SK-N-SH (cell line): Measurements from ENCODE around the gene ADCY7. TPM values are rescaled to one million over a fixed set of nuclear protein-coding genes. Genes with fewer than 3 reads are reported as not detected.

Experiments
- CTCF ChIA-PET: fragments of 300-600, 350-600 bp; formaldehyde crosslinking; extraction: SDS; loops from one replicate; lab custom pipeline; 2021; lab: Yijun Ruan, JAX
- POLR2A ChIA-PET: fragments of 350-600 bp; sonication (Branson Sonifier 250); formaldehyde crosslinking; extraction: SDS; loops from one replicate; lab custom pipeline; 2020; ENCODE audit warnings: antibody characterized with exemption, inconsistent platforms; lab: Yijun Ruan, JAX
- DNase-seq: peaks from one replicate; pipeline ENCODE4 v3.0.0; 2012
- H2AFZ ChIP-seq: fragments of 200-600 bp; sonication (generic); 2 replicates; pipeline ENCODE4 v1.8.1; 2016; ENCODE audit warnings: antibody characterized with exemption, mild to moderate bottlenecking, low read depth
- H3F3A ChIP-seq: fragments of 200-600 bp; sonication (generic); replicated peaks from 2 replicates; pipeline ENCODE3; 2016; ENCODE audit warnings: antibody characterized with exemption, mild to moderate bottlenecking; ENCODE audit not compliant: insufficient read depth
- H3K27ac ChIP-seq, 2 experiments: fragments of 200-500 bp in 1 of 2; fragments of 200-600 bp in 1 of 2; sonication (Bioruptor generic) in 1 of 2; sonication (generic), shearing (Covaris generic) in 1 of 2; 2 replicates each; pipeline versions ENCODE4 v1.5.1 to v1.6.1; 2014 to 2016; ENCODE audit warnings: low read depth in 2 of 2, inconsistent platforms in 1 of 2, low read length in 1 of 2, mild to moderate bottlenecking in 1 of 2, mixed read lengths in 1 of 2
- H3K27me3 ChIP-seq: fragments of 200-600 bp; sonication (generic), shearing (Covaris generic); 2 replicates; pipeline ENCODE4 v1.6.1; 2016; ENCODE audit warnings: mixed run types; ENCODE audit not compliant: insufficient read depth
- H3K36me3 ChIP-seq, 2 experiments: fragments of 200-500 bp in 1 of 2; fragments of 200-600 bp in 1 of 2; sonication (Bioruptor generic) in 1 of 2; sonication (generic) in 1 of 2; replicated peaks in 1 of 2; 2 replicates each; pipeline versions ENCODE3 to v1.5.1; 2014 to 2016; ENCODE audit warnings: low read length in 1 of 2, mild to moderate bottlenecking in 1 of 2; ENCODE audit not compliant: insufficient read depth in 2 of 2, control insufficient read depth in 1 of 2
- H3K4me1 ChIP-seq, 2 experiments: fragments of 200-500 bp in 1 of 2; fragments of 200-600 bp in 1 of 2; sonication (Bioruptor generic) in 1 of 2; sonication (generic), shearing (Covaris generic) in 1 of 2; 2 replicates each; pipeline versions ENCODE4 v1.5.1 to v1.6.1; 2014 to 2016; ENCODE audit warnings: low read depth in 1 of 2, low read length in 1 of 2, mixed run types in 1 of 2; ENCODE audit not compliant: insufficient read depth in 2 of 2, control insufficient read depth in 1 of 2
- H3K4me2 ChIP-seq: fragments of 200-600 bp; sonication (generic), shearing (Covaris generic); 2 replicates; pipeline ENCODE4 v1.6.1; 2017; ENCODE audit warnings: mixed run types
- H3K4me3 ChIP-seq, 2 experiments: fragments of 200-500 bp in 1 of 2; fragments of 200-600 bp in 1 of 2; sonication (Bioruptor generic) in 1 of 2; sonication (generic), shearing (Covaris generic) in 1 of 2; 2 replicates each; pipeline versions ENCODE4 v1.5.1 to v1.8.1; 2014 to 2016; ENCODE audit warnings: low read depth in 2 of 2, inconsistent platforms in 1 of 2, low read length in 1 of 2, mild to moderate bottlenecking in 1 of 2, mixed read lengths in 1 of 2, moderate library complexity in 1 of 2
- H3K79me2 ChIP-seq: fragments of 200-600 bp; sonication (generic); 2 replicates; pipeline ENCODE4 v1.8.1; 2017; ENCODE audit warnings: mild to moderate bottlenecking; ENCODE audit not compliant: insufficient read depth
- H3K9ac ChIP-seq: fragments of 200-600 bp; sonication (generic); 2 replicates; pipeline ENCODE4 v1.6.1; 2017; ENCODE audit warnings: mixed run types
- H3K9me2 ChIP-seq: fragments of 200-600 bp; sonication (generic); 2 replicates; pipeline ENCODE4 v1.6.1; 2017; ENCODE audit warnings: mixed run types
- H3K9me3 ChIP-seq: fragments of 200-600 bp; sonication (generic); 2 replicates; pipeline ENCODE4 v1.6.1; 2017; ENCODE audit warnings: mixed run types, mild to moderate bottlenecking, moderate library complexity
- H4K20me1 ChIP-seq: fragments of 200-600 bp; sonication (generic); 2 replicates; pipeline ENCODE4 v1.6.1; 2017; ENCODE audit warnings: mild to moderate bottlenecking, mixed run types; ENCODE audit not compliant: insufficient read depth
- EP300 ChIP-seq, 2 experiments: IDR thresholded peaks; 2 replicates each; pipeline versions ENCODE4 v1.4.0 to v1.6.1; 2012; ENCODE audit warnings: borderline replicate concordance in 1 of 2, low read depth in 1 of 2, low read length in 1 of 2
- EZH2phosphoT487 ChIP-seq: fragments of 200-600 bp; sonication (generic); IDR thresholded peaks from 2 replicates; pipeline ENCODE4 v1.6.1; 2017; ENCODE audit warnings: low read depth, mixed run types, mild to moderate bottlenecking, antibody characterized with exemption, moderate library complexity, borderline replicate concordance
- FOSL2 ChIP-seq: IDR thresholded peaks from 2 replicates; pipeline ENCODE4 v1.4.0; 2012; ENCODE audit warnings: low read depth, mild to moderate bottlenecking, moderate library complexity, borderline replicate concordance
- FOXJ3 ChIP-seq: sonication (generic); formaldehyde crosslinking; IDR thresholded peaks from 2 replicates; pipeline ENCODE4 v1.5.1; 2020; ENCODE audit warnings: mild to moderate bottlenecking, missing genetic modification reagents
- FOXM1 ChIP-seq: IDR thresholded peaks from 2 replicates; pipeline ENCODE4 v1.4.0; 2012; ENCODE audit warnings: low read depth, mild to moderate bottlenecking
- GATA2 ChIP-seq: sonication (generic); formaldehyde crosslinking; IDR thresholded peaks from 2 replicates; pipeline ENCODE4 v1.5.0; 2020; ENCODE audit warnings: mild to moderate bottlenecking, missing genetic modification reagents
- IRF3 ChIP-seq: fragments of 150-350 bp; IDR thresholded peaks from 2 replicates; pipeline ENCODE4 v1.6.1; 2016; ENCODE audit warnings: mild to moderate bottlenecking, low read depth, low read length
- MAX ChIP-seq: IDR thresholded peaks from 2 replicates; pipeline ENCODE4 v1.4.0; 2012; ENCODE audit warnings: low read depth
- MXI1 ChIP-seq: IDR thresholded peaks from 2 replicates; pipeline ENCODE4 v1.6.1; 2012; ENCODE audit warnings: mild to moderate bottlenecking, low read depth, low read length, improper control_type of control experiment
- PBX3 ChIP-seq: IDR thresholded peaks from 2 replicates; pipeline ENCODE4; 2012
- RAD21 ChIP-seq: IDR thresholded peaks from 2 replicates; pipeline ENCODE4 v1.6.1; 2012; ENCODE audit warnings: mild to moderate bottlenecking, low read length
- SIN3A ChIP-seq: IDR thresholded peaks from 2 replicates; pipeline ENCODE4 v1.6.1; 2012; ENCODE audit warnings: low read depth, mild to moderate bottlenecking, low read length, moderate library complexity, borderline replicate concordance
- TAF1 ChIP-seq: IDR thresholded peaks from 2 replicates; pipeline ENCODE4 v1.6.1; 2012; ENCODE audit warnings: low read depth, mild to moderate bottlenecking, low read length, moderate library complexity, borderline replicate concordance
- USF1 ChIP-seq: IDR thresholded peaks from 2 replicates; pipeline ENCODE4 v1.4.0; 2012; ENCODE audit warnings: low read depth, borderline replicate concordance
- USF2 ChIP-seq: fragments of 150-350 bp; IDR thresholded peaks from 2 replicates; pipeline ENCODE4 v1.6.1; 2017; ENCODE audit warnings: antibody characterized with exemption, low read length, low read depth, borderline replicate concordance
- YY1 ChIP-seq: IDR thresholded peaks from 2 replicates; pipeline ENCODE4 v1.4.0; 2012; ENCODE audit warnings: low read depth, mild to moderate bottlenecking
- ZBTB33 ChIP-seq: IDR thresholded peaks from 2 replicates; pipeline ENCODE4 v1.4.0; 2012; ENCODE audit warnings: low read depth, borderline replicate concordance
- WGBS: methylation state at CpG from one replicate; pipeline ENCODE4 v1.1.6; 2017; ENCODE audit warnings: low lambda C conversion rate; 5-methylcytosine and 5-hydroxymethylcytosine counted together
- polyA plus RNA-seq, 3 experiments: library from polyadenylated mRNA; depleted of rRNA; stranded (reverse); fragments of >200 nt; gene quantifications; 2 replicates each; pipeline ENCODE4 v1.2.3, GENCODE V29; 2012

The ADCY7 gene
- polyA plus RNA-seq, 1 of the 3 experiments (the other 2 are of a cell fraction), result 14.3 TPM

GRCh38 chr16:50282955-50283631 lies 16.7 kb downstream of the ADCY7 start:
- Histone ChIP-seq H2AFZ (no peak overlapping the region), H3K36me3 (no peaks in the 10 kb centered on the region), H3K4me1 (peaks cover 0 to 19% of the 10 kb centered on the region in 2 experiments; a peak in 1 of 4 replicates), H3K27ac (no peak overlapping the region), H3K27me3 (no peaks in the 10 kb centered on the region), H3K9me2 (no peaks in the 10 kb centered on the region), H3K9ac (no peak overlapping the region), H3K4me2 (no peak overlapping the region), H3F3A (peaks cover 3% of the 10 kb centered on the region), H3K9me3 (no peaks in the 10 kb centered on the region), H4K20me1 (peaks cover 10% of the 10 kb centered on the region; the same call in 1 of the 2 replicates), H3K79me2 (peaks cover 12% of the 10 kb centered on the region; the same call in 1 of the 2 replicates), H3K4me3 (no peak overlapping the region)
- POLR2A ChIA-PET, result no interaction called here
- TF ChIP-seq FOSL2, result no peak
- TF ChIP-seq MAX, result no peak
- TF ChIP-seq TAF1, result no peak
- TF ChIP-seq PBX3, result no peak
- no peak for TF ChIP-seq MXI1
- TF ChIP-seq ZBTB33, result no peak
- TF ChIP-seq SIN3A, result no peak
- TF ChIP-seq USF2, result no peak
- TF ChIP-seq FOXJ3 (CRISPR knock-in tag), result no peak
- no peak for TF ChIP-seq GATA2 (CRISPR knock-in tag)
- TF ChIP-seq FOXM1, result no peak
- TF ChIP-seq IRF3, result no peak
- no peak for TF ChIP-seq EP300 (IDR thresholded peaks at IDR 0.05; ENCODE audit: borderline replicate concordance in 1 of 2, low read depth in 1 of 2, low read length in 1 of 2)
- TF ChIP-seq USF1, result no peak
- TF ChIP-seq YY1, result no peak
- no peak for TF ChIP-seq RAD21
- no peak for TF ChIP-seq EZH2phosphoT487
- DNase-seq, result no peak
- WGBS, result 92% methylated on average over 9 of the region's 9 CpGs
- CTCF ChIA-PET, result interaction anchor here (1.1 to 2.4 kb wide), 3 partner anchors 29 to 382 kb away, joined by 5 to 6 read pairs (median 5); no protein-coding TSS in a partner anchor
